ENCODE data around the gene VPS37C.
A peak's percentile ranks its signal among the peaks of the same experiment; 100 is the strongest.
"Not testable (repeated sequence)": the region's sequence is repeated elsewhere in the genome, so short reads cannot be mapped to it uniquely, and the experiment has no call there.

VPS37C gene

DNA sequence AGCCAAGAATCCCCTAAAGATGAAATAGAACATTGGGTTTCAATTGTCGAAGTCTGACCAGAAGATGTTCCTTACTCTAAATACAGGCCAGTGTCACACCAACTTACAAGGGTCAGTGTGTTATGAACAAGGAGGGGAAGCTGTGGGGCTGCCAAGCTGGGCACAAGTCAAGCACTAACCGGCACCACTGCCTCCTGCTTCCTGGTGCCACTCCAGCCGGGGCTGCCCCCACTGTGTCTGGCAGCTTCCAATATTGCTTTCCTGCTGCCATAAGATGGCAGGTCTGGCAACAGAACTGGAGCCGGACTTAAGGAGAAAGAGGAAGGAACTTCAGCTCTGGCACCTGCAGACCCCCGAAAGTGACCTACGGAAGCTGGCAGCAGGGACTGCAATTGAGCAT, 13.7 kb upstream of the VPS37C start:
- no peak for DNase-seq (ENCODE audit: low read depth in 2 of 2)

DNA sequence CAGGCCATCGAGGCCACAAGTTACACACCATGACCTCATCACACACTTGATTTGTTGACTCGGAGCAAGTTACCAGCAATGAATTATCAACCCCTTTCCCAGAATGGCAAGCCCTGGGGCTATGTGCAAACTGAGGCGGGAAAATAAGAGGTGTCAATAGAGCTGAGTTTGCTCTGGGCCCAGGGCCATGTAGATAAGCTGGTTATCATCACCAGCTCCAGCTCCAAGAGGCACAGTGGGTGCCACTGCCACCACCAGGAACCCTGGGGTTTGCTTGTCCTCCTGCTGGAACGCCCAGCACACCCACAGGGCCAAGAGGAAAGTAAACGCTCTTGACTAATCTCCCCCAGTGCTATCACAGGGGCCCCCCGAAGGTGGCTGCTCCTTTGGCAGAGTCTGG, 13.0 kb upstream of the VPS37C start:
- no peak for DNase-seq (ENCODE audit: low read depth in 2 of 2)

DNA sequence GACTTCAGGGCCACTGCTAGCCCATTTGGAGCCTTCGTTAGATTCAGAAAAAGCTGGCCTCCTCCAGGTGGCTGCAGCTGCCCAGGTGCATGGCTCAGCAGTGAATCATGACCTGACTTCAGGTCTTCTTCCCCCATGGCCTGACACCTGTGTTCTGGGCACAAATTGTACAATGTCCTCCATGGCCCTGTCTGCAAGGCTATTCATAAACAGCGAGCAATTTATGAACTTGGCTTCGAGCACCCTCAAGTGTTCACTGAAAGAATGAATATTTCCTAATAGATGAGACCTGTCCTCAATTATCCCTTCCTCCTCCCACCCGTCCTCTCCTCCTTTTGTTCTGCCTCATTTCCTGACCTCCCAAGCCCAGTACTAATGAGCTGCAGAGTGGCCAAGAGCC, 12.2 kb upstream of the VPS37C start:
- DNase-seq (ENCODE audit: low read depth in 2 of 2) = no peak

DNA sequence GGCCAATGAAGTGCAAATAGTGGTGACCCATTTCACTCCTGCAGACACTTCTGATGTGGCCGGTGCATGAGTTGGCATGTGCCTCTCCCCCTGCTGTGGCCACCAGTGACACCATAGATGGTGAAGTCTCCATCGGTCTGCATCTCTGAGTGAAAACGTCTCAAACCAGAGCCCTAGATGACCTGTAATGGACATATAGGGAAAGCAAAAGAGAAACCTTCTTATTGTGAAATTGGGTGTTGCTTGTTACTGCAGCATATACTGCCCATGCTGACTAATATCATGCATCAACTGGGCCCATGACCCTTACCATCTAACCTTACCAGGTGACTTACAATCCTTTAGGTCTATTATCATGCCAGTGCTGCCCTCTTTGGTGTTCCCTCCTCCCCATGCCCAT, 11.7 kb upstream of the VPS37C start:
- DNase-seq (ENCODE audit: low read depth in 2 of 2) = no peak

DNA sequence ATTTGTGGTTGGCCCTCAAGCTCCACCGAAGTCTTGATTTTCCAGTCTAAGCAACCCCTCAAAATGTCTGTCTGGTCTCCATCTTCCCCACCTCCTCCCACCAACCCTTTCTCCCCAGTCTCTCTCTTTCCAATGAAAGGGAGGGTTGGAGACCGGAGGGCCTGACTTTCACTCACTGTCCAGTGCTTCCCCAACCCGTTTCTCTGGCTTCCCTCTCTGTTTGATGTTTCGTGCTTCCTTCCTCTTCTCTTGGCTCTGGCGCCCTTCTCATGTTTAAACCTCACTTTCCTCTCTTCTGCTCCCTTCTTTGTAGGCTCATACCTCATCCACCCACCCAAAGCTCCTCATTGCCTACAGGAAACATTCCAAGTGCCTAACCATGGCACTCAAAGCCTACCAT, 11.1 kb upstream of the VPS37C start:
- DNase-seq (ENCODE audit: low read depth in 2 of 2) = no peak

DNA sequence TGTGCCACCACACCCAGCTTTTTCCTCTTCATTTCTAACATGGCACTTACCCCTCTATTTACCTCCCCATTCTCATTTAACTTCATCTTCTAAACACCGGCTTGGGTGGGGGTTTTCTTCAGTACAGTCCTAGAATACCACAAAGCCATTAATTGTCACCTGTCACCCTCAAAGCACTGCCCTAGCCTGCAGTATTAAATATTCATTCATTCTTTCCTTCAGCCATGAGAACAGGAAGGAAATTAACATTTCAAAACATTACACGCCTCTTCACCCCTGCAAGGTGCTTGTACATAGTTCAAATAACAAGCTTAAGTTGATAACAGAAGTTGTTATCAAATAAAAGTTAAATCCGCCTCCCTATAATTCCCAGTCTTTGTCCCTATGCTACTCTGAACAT, 10.7 kb upstream of the VPS37C start:
- no peak for DNase-seq (ENCODE audit: low read depth in 2 of 2)

DNA sequence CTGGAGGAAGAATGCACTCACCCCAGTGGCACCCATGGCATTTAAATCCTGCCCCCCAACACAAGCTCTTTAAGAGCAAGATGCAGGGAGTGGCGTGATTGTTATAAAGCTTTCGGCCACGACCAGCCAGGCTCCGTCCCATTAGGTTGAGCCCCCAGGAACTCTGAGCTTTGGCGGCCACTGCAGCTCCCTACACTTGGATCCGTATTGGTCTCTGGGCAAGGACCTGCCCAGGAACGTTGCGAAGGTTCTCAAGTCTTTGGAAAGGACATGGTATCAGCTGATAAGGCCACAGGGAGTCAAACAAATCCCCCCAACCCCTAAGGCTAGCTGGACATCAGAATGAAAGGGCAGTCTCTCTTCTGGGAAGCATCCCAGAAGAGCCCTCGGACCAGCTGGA, 9.3 kb upstream of the VPS37C start:
- DNase-seq (ENCODE audit: low read depth in 2 of 2) = no peak

DNA sequence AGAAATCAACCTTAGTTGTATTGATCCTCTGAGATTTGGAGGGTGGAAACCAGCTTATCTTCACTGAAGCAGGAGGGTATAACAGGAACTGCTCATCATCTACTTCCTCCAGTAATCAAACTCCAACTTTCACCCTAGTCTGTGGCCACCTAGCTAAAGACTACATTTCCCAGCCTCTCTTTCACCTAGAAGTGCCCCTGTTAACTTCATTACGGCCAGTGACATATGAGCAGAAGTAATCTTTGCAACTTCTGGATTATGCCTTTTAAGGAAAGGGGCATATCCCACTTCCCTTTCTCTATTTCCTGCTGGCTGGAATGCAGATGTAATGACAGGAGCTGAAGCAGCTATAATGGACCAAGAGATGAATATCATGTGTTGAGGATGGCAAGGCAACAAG, 7.6 kb upstream of the VPS37C start:
- DNase-seq (ENCODE audit: low read depth in 2 of 2) = no peak

DNA sequence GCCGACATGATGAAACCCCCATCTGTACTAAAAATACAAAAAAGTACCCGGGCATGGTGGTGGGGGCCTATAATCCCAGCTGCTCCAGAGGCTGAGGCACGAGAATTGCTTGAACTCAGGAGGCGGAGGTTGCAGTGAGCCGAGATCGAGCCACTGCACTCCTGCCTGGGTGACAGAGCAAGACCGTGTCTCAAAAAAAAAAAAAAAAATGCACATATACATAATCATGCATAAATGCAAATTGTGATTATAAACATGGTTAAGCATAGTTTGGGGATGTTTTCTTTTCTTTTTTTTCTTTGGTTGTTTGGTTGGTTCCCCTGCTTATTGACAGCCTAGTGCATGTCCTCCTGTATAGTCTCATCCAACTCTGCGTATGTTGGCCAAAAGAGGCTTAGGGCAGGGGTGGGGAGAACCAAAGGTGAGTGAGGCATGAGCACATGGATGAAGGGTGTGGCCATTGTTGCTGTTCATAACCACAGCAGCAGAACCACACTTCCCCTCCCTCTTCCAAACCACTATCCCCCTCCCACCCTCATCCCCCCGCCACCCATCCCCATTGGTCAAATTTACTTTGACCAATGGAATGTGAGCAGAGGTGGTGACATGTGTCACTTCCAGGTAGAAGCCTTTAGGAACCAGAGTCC, 6.9 kb upstream of the VPS37C start:
- no peak for DNase-seq (ENCODE audit: low read depth in 2 of 2)

DNA sequence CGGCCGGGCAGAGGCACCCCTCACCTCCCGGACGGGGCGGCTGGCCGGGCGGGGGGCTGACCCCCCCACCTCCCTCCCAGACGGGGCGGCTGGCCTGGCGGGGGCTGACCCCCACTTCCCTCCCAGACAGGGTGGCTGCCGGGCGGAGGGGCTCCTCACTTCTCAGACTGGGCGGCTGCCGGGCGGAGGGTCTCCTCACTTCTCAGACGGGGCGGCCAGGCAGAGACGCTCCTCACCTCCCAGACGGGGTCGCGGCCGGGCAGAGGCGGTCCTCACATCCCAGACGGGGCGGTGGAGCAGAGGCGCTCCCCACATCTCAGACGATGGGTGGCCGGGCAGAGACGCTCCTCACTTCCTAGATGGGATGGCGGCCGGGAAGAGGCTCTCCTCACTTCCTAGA, 5.1 kb upstream of the VPS37C start:
- DNase-seq (ENCODE audit: low read depth in 2 of 2) = not testable (repeated sequence)

DNA sequence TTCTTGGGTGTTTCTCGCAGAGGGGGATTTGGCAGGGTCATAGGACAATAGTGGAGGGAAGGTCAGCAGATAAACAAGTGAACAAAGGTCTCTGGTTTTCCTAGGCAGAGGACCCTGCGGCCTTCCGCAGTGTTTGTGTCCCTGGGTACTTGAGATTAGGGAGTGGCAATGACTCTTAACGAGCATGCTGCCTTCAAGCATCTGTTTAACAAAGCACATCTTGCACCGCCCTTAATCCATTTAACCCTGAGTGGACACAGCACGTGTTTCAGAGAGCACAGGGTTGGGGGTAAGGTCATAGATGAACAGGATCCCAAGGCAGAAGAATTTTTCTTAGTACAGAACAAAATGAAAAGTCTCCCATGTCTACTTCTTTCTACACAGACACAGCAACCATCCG, 4.6 kb upstream of the VPS37C start:
- not testable (repeated sequence) for DNase-seq (ENCODE audit: low read depth in 2 of 2)

DNA sequence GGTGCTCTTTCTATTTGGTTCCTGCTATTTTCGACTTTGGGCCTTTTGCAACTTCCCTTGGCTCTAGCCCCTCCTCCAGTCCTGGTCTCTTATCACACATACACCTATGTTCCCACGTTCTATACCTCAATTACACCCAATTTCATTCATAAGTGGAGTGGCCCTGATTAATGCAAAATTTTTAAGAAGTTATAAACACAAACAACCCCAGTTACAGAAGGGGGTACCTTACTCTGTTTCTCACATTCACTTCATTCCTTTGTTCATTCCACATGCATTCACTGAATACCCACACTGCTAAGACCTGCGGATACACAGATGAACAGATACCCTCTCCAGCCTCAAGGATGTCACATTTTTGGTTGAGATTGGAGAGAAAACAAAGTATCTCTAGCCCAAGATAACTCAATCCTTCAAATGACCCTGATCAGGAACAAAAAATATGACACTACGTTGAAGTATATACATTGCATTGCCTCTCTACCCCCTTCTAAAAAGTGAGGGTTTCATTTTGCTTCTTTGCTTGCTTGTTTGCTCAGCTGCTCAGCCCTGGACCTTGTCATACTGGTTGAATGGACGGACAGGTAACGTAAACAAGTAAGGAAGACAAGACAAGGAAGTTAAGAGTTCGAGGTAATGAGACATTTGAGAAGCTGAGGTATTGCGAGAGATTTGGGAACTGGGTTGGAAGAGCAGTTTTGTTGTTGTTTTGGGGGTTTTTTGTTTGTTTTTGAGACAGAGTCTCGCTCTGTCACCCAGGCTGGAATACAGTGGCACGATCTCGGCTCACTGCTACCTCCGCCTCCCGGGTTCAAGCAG, 3.6 kb upstream of the VPS37C start:
- DNase-seq (ENCODE audit: low read depth in 2 of 2) = no peak

DNA sequence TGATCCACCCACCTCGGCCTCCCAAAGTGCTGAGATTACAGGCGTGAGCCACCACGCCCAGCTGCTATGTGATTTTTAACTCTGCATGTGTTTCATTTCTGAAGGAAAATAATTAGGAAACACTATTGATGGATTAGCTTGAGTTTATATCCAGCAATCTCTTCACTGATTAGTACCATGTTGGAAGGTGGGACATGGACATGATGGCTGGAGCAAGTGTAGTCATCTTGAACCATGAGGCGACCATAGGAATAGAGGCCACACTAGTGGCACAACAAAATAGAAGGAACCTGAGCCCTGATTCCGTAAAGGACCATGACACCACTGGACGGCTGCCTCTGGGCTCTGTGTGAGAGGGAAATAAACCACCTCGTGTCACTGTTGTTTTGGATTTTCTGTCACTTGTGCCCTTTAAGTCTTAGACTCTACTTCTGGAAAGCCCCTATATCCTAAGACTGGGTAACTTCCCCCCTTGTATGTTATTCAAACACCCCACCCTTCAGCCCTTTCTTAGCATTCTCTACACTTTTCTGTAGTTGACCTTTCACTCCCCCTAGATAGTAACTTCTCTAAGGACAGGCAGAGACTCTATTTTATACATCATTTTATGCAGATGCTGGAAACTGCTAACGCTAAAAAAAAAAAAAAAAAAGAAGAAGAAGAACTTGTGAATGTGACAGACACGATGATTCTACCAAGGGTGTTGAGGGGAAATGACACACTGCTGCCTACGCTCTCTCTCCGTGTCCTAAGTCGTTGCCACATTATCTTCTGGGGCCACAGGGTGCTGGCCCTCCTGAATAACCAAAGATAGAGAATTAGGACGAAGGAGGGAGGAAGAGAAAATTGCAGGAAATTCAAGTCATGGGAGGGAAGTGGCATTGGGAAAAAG, 2.7 kb upstream of the VPS37C start:
- DNase-seq (ENCODE audit: low read depth in 2 of 2) = no peak

DNA sequence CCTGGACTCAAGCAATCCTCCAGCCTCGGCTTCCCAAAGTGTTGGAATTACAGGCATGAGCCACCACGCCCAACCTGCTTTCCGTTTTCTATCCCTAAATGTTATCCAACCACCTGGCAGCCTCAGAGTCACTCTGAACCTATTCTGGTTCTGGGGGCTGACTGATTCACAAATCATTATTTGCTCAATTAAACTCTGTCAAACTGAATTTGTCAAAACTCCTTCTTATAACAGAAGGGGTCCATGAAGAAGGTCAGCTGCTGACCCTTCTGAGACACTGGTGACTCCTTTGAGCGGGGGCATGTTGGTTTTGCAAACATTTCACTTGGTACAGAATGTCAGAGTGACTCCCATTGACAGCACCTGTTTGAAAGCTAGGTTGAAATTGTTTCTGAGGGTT, 1.8 kb upstream of the VPS37C start:
- no peak for DNase-seq (ENCODE audit: low read depth in 2 of 2)

DNA sequence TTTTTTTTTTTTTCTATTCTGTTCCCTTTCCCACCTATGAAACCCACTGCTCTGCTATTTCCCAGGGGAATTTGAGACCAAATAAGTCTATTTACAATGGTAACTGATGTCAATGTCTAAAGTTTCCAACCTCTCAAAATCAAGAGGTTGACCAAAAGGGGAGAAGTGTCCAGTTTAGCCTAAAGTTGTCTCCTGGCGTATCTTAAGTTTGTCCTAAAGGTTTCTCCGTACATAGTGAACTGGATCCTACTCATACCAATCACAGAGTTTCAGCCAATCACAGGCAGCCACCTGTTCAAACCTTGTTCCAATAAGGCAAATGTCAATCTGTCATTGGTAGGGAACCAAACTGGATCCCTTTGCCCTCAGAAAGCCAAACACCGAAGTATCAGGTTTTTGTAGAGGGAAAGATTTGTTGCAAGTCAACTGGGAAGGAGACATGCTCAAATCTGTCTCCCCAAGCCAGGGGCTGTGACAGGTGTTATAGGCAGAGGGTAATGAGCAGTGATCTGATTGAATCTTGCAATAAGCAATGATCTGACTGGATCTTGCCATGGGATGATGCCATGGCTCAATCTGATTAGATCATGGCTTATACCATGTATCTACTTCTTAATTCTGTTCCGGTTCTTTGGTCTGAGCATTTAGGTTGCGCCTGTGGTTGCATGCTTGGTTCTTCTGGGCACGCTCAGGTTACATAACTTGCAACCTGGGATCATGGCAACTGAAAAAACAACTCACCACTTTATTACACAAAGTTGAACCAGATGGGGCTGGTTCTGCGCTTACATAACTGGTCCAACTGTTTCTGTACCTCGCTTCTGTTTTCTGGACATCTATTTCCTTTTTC, 1.1 kb upstream of the VPS37C start:
- DNase-seq (ENCODE audit: low read depth in 2 of 2) = peak; percentile 26 to 31

DNA sequence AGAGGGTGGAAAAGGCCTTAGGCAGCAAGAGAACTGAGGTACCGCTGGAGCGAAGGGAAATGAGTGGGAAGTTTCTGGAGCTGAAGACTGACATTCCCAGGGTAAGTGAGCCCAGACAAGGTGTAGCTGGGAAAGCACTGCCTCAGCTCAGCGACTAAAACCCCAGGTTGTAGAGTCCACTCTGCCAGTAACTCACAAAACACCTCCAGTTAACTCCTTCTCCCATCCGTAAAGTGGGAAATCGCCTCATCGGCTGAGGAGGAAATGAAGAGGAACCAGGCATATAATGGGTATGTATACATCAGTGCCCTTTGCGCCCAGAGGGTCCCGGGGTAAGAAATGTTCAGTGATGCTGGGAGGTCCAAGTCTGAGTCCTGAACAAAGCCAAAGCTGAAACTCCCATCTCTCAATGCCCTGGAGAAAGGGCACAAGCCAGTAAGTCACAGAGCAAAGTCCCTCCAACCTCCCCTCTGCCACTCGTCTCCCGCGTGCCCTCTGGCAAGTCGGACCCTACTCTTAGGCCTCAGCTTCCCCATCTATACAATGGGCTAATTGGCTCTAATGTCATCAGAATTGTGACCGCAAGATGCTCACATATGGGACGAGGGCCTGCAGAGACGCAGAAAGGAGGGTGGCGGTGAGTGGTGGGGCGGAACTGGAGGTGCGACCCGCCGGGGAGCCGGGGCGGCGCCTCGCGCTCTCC, 588 bp downstream of the VPS37C start:
- no peak for DNase-seq (ENCODE audit: low read depth in 2 of 2)

DNA sequence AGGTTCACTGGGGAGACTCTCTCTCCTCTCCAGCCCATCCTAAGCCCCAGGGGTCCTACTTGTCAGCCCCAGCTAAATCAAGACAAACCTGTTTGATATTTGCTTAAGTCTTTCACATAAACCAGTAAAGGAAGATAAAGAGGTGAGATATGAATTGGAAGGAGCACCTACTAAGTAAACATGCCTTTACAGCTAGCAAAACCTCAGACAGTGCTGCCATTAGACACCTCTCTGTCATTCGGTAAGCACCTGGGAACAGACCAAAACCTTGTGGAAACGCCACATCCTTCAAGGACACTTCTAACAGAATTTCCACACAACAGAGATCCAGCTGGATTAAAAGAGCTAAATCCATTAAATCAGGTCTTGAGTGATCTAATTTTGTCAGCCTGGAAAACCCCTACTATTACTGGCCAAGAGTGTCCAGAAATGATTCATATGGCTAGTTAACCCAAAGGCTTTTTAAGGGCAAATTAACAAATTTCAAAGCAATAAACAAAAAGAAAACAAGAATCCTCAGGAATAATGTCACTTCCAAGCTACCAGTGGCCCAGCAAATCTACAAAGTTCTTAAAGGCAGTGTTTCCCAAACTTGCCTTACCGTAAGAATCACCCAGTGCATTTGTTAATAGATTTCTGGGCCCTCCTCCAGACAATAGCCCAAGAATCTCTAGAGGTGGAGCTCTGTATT, 2.4 kb downstream of the VPS37C start:
- DNase-seq (ENCODE audit: low read depth in 2 of 2) = no peak

DNA sequence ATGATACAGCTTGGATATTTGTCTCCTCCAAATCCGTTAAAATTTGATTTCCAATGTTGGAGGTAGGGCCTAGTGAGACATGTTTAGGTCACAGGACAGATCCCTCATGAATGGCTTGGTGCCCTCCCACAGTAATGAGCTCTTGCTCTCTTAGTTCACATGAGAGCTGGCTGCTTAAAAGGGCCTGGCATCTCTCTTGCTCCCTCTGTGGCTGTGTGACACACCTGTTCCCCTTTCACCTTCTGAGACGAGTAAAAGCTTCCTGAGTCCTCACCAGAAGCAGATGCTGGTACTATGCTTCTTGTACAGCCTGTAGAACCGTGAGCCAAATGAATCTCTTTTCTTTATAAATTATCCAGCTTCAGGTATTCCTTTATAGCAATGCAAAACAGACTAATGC, 3.5 kb downstream of the VPS37C start:
- DNase-seq (ENCODE audit: low read depth in 2 of 2) = no peak

DNA sequence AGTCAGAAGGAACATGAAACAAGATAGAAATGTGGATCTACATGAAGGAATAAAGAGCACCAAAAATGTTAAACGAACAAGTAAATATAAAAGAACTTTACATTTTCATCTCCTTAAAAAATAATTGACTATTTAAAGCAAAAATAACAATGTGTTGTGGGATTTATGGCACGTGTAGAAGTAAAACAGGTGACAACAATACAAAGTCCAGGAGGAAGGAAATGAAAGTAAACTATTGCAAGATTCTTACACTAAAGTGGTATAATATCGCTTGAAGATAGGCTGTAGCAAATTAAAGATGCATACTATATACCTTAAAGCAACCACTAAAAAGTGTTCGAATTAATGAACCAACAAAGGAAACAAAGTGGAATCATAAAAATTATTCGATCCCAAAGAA, 5.5 kb downstream of the VPS37C start:
- DNase-seq (ENCODE audit: low read depth in 2 of 2) = no peak

DNA sequence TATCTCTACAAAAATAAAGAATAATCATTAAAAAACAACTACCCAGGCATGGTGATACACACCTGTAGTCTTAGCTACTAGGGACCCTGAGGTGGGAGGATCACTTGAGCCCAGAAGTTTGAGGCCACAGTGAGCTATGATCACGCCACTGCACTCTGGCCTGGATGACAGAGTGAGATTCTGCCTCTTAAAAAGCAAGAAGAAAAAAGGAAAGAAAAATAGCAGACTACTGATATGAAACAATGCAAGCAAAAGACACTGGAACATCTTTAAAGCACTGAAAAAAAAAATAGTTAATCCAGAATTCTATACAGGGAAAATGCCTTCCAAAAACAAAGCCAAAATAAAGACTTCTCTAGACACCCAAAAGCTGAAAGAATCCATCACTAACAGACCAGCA, 5.9 kb downstream of the VPS37C start:
- DNase-seq (ENCODE audit: low read depth in 2 of 2) = no peak

All from stimulated activated CD4-positive, alpha-beta T cell treated with anti-CD3 and anti-CD28 coated beads, Interleukin-15, amount 100 ng/mL, for 48 hours (primary cell).